WERI-Rb-1 (cell line): ENCODE results near the gene FAM13C.

ENCODE experiments used
- DNase-seq: peaks from one replicate; pipeline ENCODE4 v3.0.0-alpha.2; 2020
- H3K27ac ChIP-seq: fragments of 250-450 bp; sonication (Bioruptor Pico); 2 replicates; pipeline ENCODE4 v1.5.1; 2020; ENCODE audit warnings: mild to moderate bottlenecking, moderate library complexity
- H3K27me3 ChIP-seq: fragments of 250-450 bp; sonication (Bioruptor Pico); 2 replicates; pipeline ENCODE4 v1.5.1; 2021; ENCODE audit warnings: mild to moderate bottlenecking, low read depth, moderate library complexity; ENCODE audit not compliant: insufficient read depth, severe bottlenecking
- H3K36me3 ChIP-seq: fragments of 250-450 bp; sonication (Bioruptor Pico); 2 replicates; pipeline ENCODE4 v1.5.1; 2020; ENCODE audit warnings: mild to moderate bottlenecking, moderate library complexity
- H3K4me3 ChIP-seq: 2 replicates; pipeline ENCODE4 v1.5.1; 2011; ENCODE audit warnings: low read depth, mild to moderate bottlenecking, control low read depth, low read length
- H3K9me3 ChIP-seq: fragments of 250-450 bp; sonication (Bioruptor Pico); 2 replicates; pipeline ENCODE4 v1.5.1; 2021; ENCODE audit warnings: mild to moderate bottlenecking, moderate library complexity; ENCODE audit not compliant: severe bottlenecking
- TF ChIP-seq, protein P1 (sequence below): IDR thresholded peaks from 2 replicates; pipeline ENCODE4 v1.5.1; 2011; ENCODE audit warnings: low read depth, mild to moderate bottlenecking, control low read depth, inconsistent platforms, low read length

Gene FAM13C

DNA sequence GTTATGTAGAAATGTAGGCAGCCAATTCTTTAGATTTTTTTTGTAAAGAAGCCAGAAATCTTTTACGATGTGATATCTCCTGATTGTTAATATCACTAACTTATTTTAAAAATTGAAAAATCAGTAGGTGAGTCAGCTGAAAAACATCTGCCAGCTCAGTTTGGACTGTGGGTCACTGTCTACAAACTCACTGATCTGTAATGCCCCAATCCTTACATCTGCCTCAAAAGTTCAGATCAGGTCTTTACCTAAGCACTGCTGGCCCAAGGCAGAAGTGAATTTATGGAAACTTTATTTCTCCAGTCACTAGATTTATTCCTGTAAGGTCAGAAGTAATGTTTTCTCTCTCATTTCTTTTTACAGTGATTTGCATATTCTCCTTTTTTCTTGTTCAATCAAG, 31.0 kb upstream of the FAM13C start:
- Histone ChIP-seq H3K4me3 (no peak overlapping the region), H3K36me3 (no peaks in the 10 kb centered on the region), H3K27ac (no peak overlapping the region), H3K9me3 (no peaks in the 10 kb centered on the region), H3K27me3 (no peaks in the 10 kb centered on the region)
- TF ChIP-seq, protein P1, sequence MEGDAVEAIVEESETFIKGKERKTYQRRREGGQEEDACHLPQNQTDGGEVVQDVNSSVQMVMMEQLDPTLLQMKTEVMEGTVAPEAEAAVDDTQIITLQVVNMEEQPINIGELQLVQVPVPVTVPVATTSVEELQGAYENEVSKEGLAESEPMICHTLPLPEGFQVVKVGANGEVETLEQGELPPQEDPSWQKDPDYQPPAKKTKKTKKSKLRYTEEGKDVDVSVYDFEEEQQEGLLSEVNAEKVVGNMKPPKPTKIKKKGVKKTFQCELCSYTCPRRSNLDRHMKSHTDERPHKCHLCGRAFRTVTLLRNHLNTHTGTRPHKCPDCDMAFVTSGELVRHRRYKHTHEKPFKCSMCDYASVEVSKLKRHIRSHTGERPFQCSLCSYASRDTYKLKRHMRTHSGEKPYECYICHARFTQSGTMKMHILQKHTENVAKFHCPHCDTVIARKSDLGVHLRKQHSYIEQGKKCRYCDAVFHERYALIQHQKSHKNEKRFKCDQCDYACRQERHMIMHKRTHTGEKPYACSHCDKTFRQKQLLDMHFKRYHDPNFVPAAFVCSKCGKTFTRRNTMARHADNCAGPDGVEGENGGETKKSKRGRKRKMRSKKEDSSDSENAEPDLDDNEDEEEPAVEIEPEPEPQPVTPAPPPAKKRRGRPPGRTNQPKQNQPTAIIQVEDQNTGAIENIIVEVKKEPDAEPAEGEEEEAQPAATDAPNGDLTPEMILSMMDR: no peak
- DNase-seq: no peak

DNA sequence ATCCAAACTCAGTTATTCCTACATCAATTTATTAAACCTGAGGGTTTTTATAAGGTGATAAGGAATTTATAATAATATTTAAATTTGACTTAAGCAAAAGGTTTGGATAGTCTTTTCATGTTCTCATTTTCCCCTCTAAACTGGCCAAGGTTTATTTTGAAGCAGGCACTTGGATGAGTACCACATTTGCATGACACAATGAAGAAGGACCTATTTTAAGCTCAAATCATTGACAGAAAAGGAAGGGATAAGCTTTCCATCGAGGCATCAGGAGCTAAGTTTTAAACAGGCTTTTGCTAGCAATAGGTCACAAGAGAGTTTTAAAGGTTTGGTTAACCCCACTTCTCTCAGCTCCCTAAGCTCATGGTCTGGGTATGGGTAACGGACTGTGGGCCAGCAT, 28.7 kb upstream of the FAM13C start:
- DNase-seq: no peak
- Histone ChIP-seq H3K4me3 (no peak overlapping the region), H3K27me3 (no peaks in the 10 kb centered on the region), H3K36me3 (no peaks in the 10 kb centered on the region), H3K27ac (no peak overlapping the region), H3K9me3 (no peaks in the 10 kb centered on the region)
- TF ChIP-seq, protein P1: no peak

DNA sequence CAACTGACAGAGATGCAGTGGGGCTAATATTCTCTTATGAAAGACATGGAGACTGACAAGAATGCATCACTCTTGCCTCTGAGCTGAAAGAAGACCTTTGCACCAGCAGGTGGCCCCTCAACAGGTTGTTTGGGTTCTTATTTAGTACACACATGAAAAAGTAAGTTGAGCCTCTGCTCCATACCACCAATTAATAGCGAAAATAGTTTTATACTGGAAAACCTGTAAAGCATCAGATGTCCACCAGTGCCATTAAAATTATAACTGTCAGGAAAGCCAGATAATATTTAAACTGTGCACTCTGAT, 26.3 kb upstream of the FAM13C start:
- Histone ChIP-seq H3K27me3 (no peaks in the 10 kb centered on the region), H3K36me3 (no peaks in the 10 kb centered on the region), H3K9me3 (no peaks in the 10 kb centered on the region), H3K4me3 (no peak overlapping the region), H3K27ac (no peak overlapping the region)
- no peak for DNase-seq
- TF ChIP-seq, protein P1: 0 out of 2 replicates have a peak, but pooled peaks have one; percentile 1

DNA sequence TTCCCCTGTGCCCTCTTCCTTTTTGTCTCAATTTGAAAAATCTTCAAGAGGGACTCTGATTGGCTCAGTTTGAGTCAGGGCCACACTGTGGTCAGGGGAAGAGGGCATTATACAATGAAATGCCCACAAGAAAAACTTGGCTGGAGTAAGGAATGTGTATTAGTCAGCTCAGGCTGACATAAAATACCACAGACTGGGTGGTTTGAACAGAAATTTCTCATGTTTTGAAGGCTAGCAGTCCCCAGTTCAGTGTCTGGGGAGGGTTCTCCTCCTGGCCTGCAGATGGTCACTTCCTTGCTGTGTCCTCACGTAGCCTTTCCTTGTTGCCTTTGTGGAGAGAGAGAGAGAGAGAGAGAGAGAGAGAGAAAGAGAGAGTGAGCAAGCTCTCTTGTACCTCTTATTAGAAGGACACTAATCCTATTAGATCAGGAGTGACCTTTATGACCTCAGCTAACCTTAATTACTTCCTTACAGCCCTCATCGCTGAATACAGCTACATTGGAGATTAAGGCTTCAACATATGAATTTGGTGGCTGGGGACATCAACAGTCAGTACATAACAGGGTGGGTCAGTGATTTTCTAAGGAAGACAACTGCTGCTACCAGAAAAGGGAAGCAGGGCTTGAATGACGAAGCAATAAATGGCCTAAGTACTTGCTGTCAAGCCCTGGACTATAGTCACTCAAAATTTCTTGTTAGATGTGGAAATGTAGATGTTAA, 25.8 kb upstream of the FAM13C start:
- peak; percentile 7 for DNase-seq
- Histone ChIP-seq H3K4me3 (no peak overlapping the region), H3K36me3 (no peaks in the 10 kb centered on the region), H3K27me3 (no peaks in the 10 kb centered on the region), H3K27ac (no peak overlapping the region), H3K9me3 (no peaks in the 10 kb centered on the region)
- TF ChIP-seq, protein P1: no peak

DNA sequence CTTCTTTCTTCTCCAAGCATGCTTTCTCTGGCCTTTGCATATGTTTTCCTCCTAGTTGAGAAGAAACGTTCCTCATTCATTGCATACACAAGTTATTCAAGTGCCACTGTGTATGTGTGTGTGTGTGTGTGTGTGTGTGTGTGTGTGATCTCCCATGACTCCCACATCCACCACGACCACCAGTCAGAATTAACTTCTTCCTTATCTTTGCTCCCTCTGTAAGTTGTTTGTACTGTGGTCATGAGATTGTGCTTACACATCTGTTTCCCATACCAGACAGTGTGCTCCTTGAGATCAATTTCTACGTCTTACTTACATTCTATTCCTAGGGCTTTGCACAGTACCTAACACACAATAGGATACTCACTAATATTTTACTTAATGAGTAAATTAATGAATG, 22.4 kb upstream of the FAM13C start:
- Histone ChIP-seq H3K36me3 (no peaks in the 10 kb centered on the region), H3K27ac (no peak overlapping the region), H3K27me3 (no peaks in the 10 kb centered on the region), H3K4me3 (no peak overlapping the region), H3K9me3 (no peaks in the 10 kb centered on the region)
- no peak for DNase-seq
- TF ChIP-seq, protein P1: no peak

DNA sequence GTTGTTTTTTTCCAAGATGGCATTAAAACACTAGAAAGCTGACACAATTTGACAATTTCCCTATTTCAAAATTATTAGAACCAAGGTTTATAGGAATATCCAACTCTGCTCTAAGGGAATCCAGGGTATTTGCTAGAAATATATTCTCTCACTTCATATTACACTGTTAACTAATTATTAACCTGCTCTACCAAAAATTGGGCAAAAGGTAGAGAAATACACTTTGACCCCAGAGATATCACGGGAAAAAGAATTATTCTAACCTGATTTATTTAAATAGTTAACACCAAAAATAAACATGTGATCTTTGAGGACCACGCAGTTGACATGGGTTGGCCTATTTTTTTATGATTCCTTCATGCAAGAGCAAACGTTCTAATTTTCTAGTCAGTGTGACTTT, 21.6 kb upstream of the FAM13C start:
- H3K4me3 ChIP-seq: no peak overlapping the region
- TF ChIP-seq, protein P1: no peak
- no peaks in the 10 kb centered on the region for H3K9me3 ChIP-seq
- H3K27ac ChIP-seq: no peak overlapping the region
- no peaks in the 10 kb centered on the region for H3K36me3 ChIP-seq
- no peak for DNase-seq
- no peaks in the 10 kb centered on the region for H3K27me3 ChIP-seq
